GM04503 (cell line): ENCODE data around the gene CCDC106.

ENCODE experiments used
- DNase-seq: peaks from one replicate; pipeline ENCODE4 v3.0.0-alpha.2; 2012; ENCODE audit warnings: low read depth

CCDC106 gene

GRCh38 chr19:55652311-55653128 lies 4.5 kb downstream of the CCDC106 start:
- DNase-seq: no peak

GRCh38 chr19:55653651-55654322 lies 5.8 kb downstream of the CCDC106 start:
- peak; percentile 90 for DNase-seq

- peak; percentile 92 for DNase-seq
Observed at GRCh38 chr19:55654323-55654867, 6.4 kb downstream of the CCDC106 start.

GRCh38 chr19:55654868-55655647 lies 7.0 kb downstream of the CCDC106 start, which contains the start of gene U2AF2:
Gene U2AF2, plus strand, starts transcription at chr19:55655035. Its CDS starts 70 bp downstream, at chr19:55655105.
- DNase-seq: no peak

- no peak for DNase-seq
Observed at GRCh38 chr19:55655648-55656040, 7.6 kb downstream of the CCDC106 start.

- DNase-seq: no peak
Observed at GRCh38 chr19:55656552-55656951, 8.5 kb downstream of the CCDC106 start.

GRCh38 chr19:55656988-55657747 lies 9.2 kb downstream of the CCDC106 start:
- DNase-seq: no peak

- DNase-seq: no peak
Observed at GRCh38 chr19:55658846-55659459, 10.9 kb downstream of the CCDC106 start.

- no peak for DNase-seq
Observed at GRCh38 chr19:55659822-55660221, 11.8 kb downstream of the CCDC106 start.

GRCh38 chr19:55660404-55660803 lies 12.4 kb downstream of the CCDC106 start:
- no peak for DNase-seq

GRCh38 chr19:55660991-55661390 lies 13.0 kb downstream of the CCDC106 start:
- no peak for DNase-seq

GRCh38 chr19:55661826-55662225 lies 13.8 kb downstream of the CCDC106 start:
- no peak for DNase-seq

GRCh38 chr19:55663846-55664536 lies 16.0 kb downstream of the CCDC106 start:
- DNase-seq: no peak

- DNase-seq: no peak
Observed at GRCh38 chr19:55666343-55667005, 18.5 kb downstream of the CCDC106 start.

GRCh38 chr19:55667006-55667381 lies 19.0 kb downstream of the CCDC106 start:
- DNase-seq: no peak

GRCh38 chr19:55667511-55667910 lies 19.5 kb downstream of the CCDC106 start:
- no peak for DNase-seq

- no peak for DNase-seq
Observed at GRCh38 chr19:55667958-55668357, 19.9 kb downstream of the CCDC106 start.

GRCh38 chr19:55668603-55669348 lies 20.8 kb downstream of the CCDC106 start:
- DNase-seq: no peak
